Peyer's patch (tissue), 4 donors: ENCODE results near the gene NCAPG2.

Experiments used
- POLR2A ChIP-seq, 2 donors: fragments of 450-650 bp; IDR thresholded peaks; one replicate each; pipeline ENCODE4 v1.5.1; 2017; ENCODE audit warnings: antibody characterized with exemption in 2 of 2, mild to moderate bottlenecking in 2 of 2, moderate library complexity in 2 of 2
- TF ChIP-seq, protein P1 (sequence below), 6 experiments: fragments of 450-650 bp in 4 of 6; fragments of 200-600 bp in 2 of 6; sonication (generic) in 1 of 6; IDR thresholded peaks; one replicate each; pipeline ENCODE4 v1.5.1; 2017 to 2019; ENCODE audit warnings: antibody characterized with exemption in 6 of 6, mild to moderate bottlenecking in 3 of 6, moderate library complexity in 1 of 6

DNA sequence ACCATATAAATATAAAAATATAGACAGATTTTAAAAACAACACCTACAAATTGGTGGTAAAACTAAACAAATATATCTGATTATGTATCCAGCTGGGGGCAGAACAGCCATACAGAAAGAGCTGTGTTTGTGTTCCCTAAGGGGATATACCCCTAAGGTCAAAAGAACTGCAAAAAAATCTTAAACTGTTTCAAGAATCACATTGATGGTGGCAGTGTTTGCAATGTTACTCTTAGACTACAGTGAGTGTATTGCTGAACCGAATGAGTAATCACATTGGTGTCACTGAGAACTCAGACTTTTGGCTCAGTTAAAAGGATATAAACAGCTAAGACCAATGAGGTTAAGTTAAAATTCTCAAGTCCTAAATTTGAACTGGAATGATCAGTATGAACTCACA, 89.9 kb downstream of the NCAPG2 start:
- TF ChIP-seq, protein P1, sequence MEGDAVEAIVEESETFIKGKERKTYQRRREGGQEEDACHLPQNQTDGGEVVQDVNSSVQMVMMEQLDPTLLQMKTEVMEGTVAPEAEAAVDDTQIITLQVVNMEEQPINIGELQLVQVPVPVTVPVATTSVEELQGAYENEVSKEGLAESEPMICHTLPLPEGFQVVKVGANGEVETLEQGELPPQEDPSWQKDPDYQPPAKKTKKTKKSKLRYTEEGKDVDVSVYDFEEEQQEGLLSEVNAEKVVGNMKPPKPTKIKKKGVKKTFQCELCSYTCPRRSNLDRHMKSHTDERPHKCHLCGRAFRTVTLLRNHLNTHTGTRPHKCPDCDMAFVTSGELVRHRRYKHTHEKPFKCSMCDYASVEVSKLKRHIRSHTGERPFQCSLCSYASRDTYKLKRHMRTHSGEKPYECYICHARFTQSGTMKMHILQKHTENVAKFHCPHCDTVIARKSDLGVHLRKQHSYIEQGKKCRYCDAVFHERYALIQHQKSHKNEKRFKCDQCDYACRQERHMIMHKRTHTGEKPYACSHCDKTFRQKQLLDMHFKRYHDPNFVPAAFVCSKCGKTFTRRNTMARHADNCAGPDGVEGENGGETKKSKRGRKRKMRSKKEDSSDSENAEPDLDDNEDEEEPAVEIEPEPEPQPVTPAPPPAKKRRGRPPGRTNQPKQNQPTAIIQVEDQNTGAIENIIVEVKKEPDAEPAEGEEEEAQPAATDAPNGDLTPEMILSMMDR (IDR thresholded peaks at IDR 0.05), result no peak
- no peak for TF ChIP-seq POLR2A (IDR thresholded peaks at IDR 0.05)
